Ishikawa (cell line): Measurements from ENCODE around the gene CSF3R.

ENCODE experiments used
- CEBPB ChIP-seq: IDR thresholded peaks from 2 replicates; pipeline ENCODE4 v1.6.1; 2012
- EGR1 ChIP-seq: IDR thresholded peaks from 2 replicates; pipeline ENCODE4 v1.6.1; 2012
- EP300 ChIP-seq: IDR thresholded peaks from 2 replicates; pipeline ENCODE4 v1.6.1; 2012; ENCODE audit warnings: borderline replicate concordance
- FOXM1 ChIP-seq: IDR thresholded peaks from 2 replicates; pipeline ENCODE4 v1.6.1; 2012; ENCODE audit warnings: low read depth, borderline replicate concordance
- MAX ChIP-seq: IDR thresholded peaks from 2 replicates; pipeline ENCODE4 v1.6.1; 2012
- NFIC ChIP-seq: IDR thresholded peaks from 2 replicates; pipeline ENCODE4 v1.6.1; 2012
- RAD21 ChIP-seq: IDR thresholded peaks from 2 replicates; pipeline ENCODE4 v1.6.1; 2012; ENCODE audit warnings: low read depth
- TAF1 ChIP-seq: IDR thresholded peaks from 2 replicates; pipeline ENCODE4 v1.6.1; 2012; ENCODE audit warnings: low read depth, mild to moderate bottlenecking
- TCF12 ChIP-seq: IDR thresholded peaks from 2 replicates; pipeline ENCODE4 v1.6.1; 2012; ENCODE audit warnings: low read depth
- TEAD4 ChIP-seq: IDR thresholded peaks from 2 replicates; pipeline ENCODE4 v1.6.1; 2012
- USF1 ChIP-seq: IDR thresholded peaks from 2 replicates; pipeline ENCODE4 v1.6.1; 2012
- YY1 ChIP-seq: IDR thresholded peaks from 2 replicates; pipeline ENCODE4 v1.6.1; 2012; ENCODE audit warnings: low read depth
- ZBTB7A ChIP-seq: IDR thresholded peaks from 2 replicates; pipeline ENCODE4 v1.6.1; 2012; ENCODE audit warnings: low read depth
- TF ChIP-seq, protein P1 (sequence below): IDR thresholded peaks from 2 replicates; pipeline ENCODE4 v1.6.1; 2012; ENCODE audit warnings: low read depth, mild to moderate bottlenecking

- TF ChIP-seq EP300 (no peak), CEBPB (no peak), EGR1 (no peak), RAD21 (no peak), YY1 (no peak), ZBTB7A (no peak), NFIC (no peak), TEAD4 (no peak), TCF12 (no peak), MAX (no peak), FOXM1 (no peak), TAF1 (no peak), USF1 (no peak)
- TF ChIP-seq, protein P1, sequence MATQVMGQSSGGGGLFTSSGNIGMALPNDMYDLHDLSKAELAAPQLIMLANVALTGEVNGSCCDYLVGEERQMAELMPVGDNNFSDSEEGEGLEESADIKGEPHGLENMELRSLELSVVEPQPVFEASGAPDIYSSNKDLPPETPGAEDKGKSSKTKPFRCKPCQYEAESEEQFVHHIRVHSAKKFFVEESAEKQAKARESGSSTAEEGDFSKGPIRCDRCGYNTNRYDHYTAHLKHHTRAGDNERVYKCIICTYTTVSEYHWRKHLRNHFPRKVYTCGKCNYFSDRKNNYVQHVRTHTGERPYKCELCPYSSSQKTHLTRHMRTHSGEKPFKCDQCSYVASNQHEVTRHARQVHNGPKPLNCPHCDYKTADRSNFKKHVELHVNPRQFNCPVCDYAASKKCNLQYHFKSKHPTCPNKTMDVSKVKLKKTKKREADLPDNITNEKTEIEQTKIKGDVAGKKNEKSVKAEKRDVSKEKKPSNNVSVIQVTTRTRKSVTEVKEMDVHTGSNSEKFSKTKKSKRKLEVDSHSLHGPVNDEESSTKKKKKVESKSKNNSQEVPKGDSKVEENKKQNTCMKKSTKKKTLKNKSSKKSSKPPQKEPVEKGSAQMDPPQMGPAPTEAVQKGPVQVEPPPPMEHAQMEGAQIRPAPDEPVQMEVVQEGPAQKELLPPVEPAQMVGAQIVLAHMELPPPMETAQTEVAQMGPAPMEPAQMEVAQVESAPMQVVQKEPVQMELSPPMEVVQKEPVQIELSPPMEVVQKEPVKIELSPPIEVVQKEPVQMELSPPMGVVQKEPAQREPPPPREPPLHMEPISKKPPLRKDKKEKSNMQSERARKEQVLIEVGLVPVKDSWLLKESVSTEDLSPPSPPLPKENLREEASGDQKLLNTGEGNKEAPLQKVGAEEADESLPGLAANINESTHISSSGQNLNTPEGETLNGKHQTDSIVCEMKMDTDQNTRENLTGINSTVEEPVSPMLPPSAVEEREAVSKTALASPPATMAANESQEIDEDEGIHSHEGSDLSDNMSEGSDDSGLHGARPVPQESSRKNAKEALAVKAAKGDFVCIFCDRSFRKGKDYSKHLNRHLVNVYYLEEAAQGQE: no peak
Observed at GRCh38 chr1:36453051-36453450, 29.7 kb downstream of the CSF3R start.
